K562 (cell line): Measurements from ENCODE around the gene RNH1. TPM values are rescaled to one million over a fixed set of nuclear protein-coding genes. Genes with fewer than 3 reads are reported as not detected.
A peak's percentile ranks its signal among the peaks of the same experiment; 100 is the strongest.

Experiments
- ATAC-seq: fragments of 200-7000 bp; cut with Tn5 transposase; 3 replicates; pipeline ENCODE4 v1.9.1; 2020; ENCODE audit warnings: moderate library complexity
- BruUV-seq: library from RNA; stranded (reverse); fragments of 400-500 nt; replicated peaks from 2 replicates; lab custom pipeline; 2021; lab: Mats Ljungman, UMichigan
- CTCF ChIA-PET: fragments of 300-600 bp; formaldehyde crosslinking; extraction: SDS; loops from one replicate; lab custom pipeline; 2021; ENCODE audit warnings: low intra/inter-chr PET ratio; lab: Yijun Ruan, JAX
- POLR2A ChIA-PET: fragments of 300-600, 350-650 bp; sonication (Branson Sonifier 250); formaldehyde crosslinking; extraction: SDS; loops from one replicate; lab custom pipeline; 2021; ENCODE audit warnings: antibody characterized with exemption, inconsistent platforms; lab: Yijun Ruan, JAX
- DNase-seq, 4 experiments: peaks; one replicate each; pipeline versions ENCODE4 v3.0.0 to v3.0.0-alpha.2; 2011 to 2018; ENCODE audit warnings: low spot score in 3 of 4, mixed read lengths in 3 of 4; ENCODE audit errors: extremely low read depth in 1 of 4
- FAIRE-seq: peaks from 2 replicates; lab custom pipeline; 2011; peaks lifted over from hg19 to GRCh38; lab: Jason Lieb, UNC
- H2AFZ ChIP-seq: 2 replicates; pipeline ENCODE4 v1.6.0; 2011; ENCODE audit warnings: low read depth, low read length, control low read depth, inconsistent platforms
- H3K27ac ChIP-seq: fragments of 200-600 bp; 3 replicates; pipeline ENCODE4 v1.8.0; 2011; ENCODE audit warnings: low read depth, mild to moderate bottlenecking, control low read depth, inconsistent platforms, low read length, moderate library complexity, mixed read lengths; ENCODE audit errors: extremely low read depth
- H3K27me3 ChIP-seq, 2 experiments: fragments of 300-600 bp in 1 of 2; 2 replicates in 1 of 2; 3 replicates in 1 of 2; pipeline versions ENCODE4 v1.6.0 to v1.8.0; 2011; ENCODE audit warnings: inconsistent platforms in 2 of 2, low read length in 2 of 2, mild to moderate bottlenecking in 1 of 2, mixed read lengths in 1 of 2, moderate library complexity in 1 of 2; ENCODE audit not compliant: control insufficient read depth in 2 of 2, insufficient read depth in 2 of 2
- H3K36me3 ChIP-seq: fragments of 300-600 bp; 3 replicates; pipeline ENCODE4 v1.8.0; 2011; ENCODE audit warnings: mild to moderate bottlenecking, low read length, inconsistent platforms; ENCODE audit not compliant: control insufficient read depth, insufficient read depth
- H3K4me1 ChIP-seq, 2 experiments: fragments of 200-600 bp in 1 of 2; replicated peaks in 1 of 2; 2 replicates in 1 of 2; 3 replicates in 1 of 2; pipeline versions ENCODE4 v1.5.1 to v1.8.0; 2011; ENCODE audit warnings: inconsistent platforms in 2 of 2, low read length in 2 of 2, mild to moderate bottlenecking in 1 of 2, mixed read lengths in 1 of 2, moderate library complexity in 1 of 2; ENCODE audit not compliant: control insufficient read depth in 2 of 2, insufficient read depth in 2 of 2
- H3K4me2 ChIP-seq: 2 replicates; pipeline ENCODE4 v1.6.1; 2011; ENCODE audit warnings: low read length, control low read depth, inconsistent platforms, mixed read lengths; ENCODE audit not compliant: insufficient read depth
- H3K4me3 ChIP-seq: fragments of 200-600 bp; sonication (generic), shearing (Covaris generic); 2 replicates; pipeline ENCODE4 v1.5.1; 2016; ENCODE audit warnings: control low read depth, inconsistent platforms
- H3K79me2 ChIP-seq: fragments of 200-600 bp; 3 replicates; pipeline ENCODE4 v1.8.0; 2011; ENCODE audit warnings: low read length, inconsistent platforms; ENCODE audit not compliant: control insufficient read depth, insufficient read depth
- H3K9ac ChIP-seq, 2 experiments: 2 replicates each; pipeline versions ENCODE4 v1.6.0 to v1.6.1; 2011; ENCODE audit warnings: low read depth in 2 of 2, low read length in 2 of 2, control low read depth in 1 of 2, inconsistent platforms in 1 of 2, mild to moderate bottlenecking in 1 of 2, mixed read lengths in 1 of 2; ENCODE audit not compliant: insufficient read depth in 1 of 2
- H3K9me1 ChIP-seq: one replicate; pipeline ENCODE4 v1.6.0; 2011; ENCODE audit warnings: inconsistent platforms, mild to moderate bottlenecking, low read length, moderate library complexity; ENCODE audit not compliant: control insufficient read depth, insufficient read depth
- H3K9me3 ChIP-seq: replicated peaks from 2 replicates; pipeline ENCODE4 v1.5.1; 2011; ENCODE audit warnings: low read depth, low read length, inconsistent platforms; ENCODE audit not compliant: control insufficient read depth, insufficient read depth
- H4K20me1 ChIP-seq: replicated peaks from 2 replicates; pipeline ENCODE4 v1.6.1; 2011; ENCODE audit warnings: low read length, inconsistent platforms, mixed read lengths; ENCODE audit not compliant: control insufficient read depth, insufficient read depth
- JUN ChIP-seq, 2 experiments: sonication (generic) in 1 of 2; formaldehyde crosslinking in 1 of 2; IDR thresholded peaks; 2 replicates each; pipeline versions ENCODE4 v1.6.1 to v1.8.0; 2012 to 2022; ENCODE audit warnings: borderline replicate concordance in 2 of 2, mild to moderate bottlenecking in 2 of 2, improper control_type of control experiment in 1 of 2, low read depth in 1 of 2, low read length in 1 of 2, missing genetic modification reagents in 1 of 2
- KDM5B ChIP-seq: fragments of 200-600 bp; sonication (generic); IDR thresholded peaks from 2 replicates; pipeline ENCODE4 v1.6.1; 2012; ENCODE audit warnings: low read depth, mild to moderate bottlenecking, moderate library complexity, low read length, control low read depth, inconsistent platforms; ENCODE audit not compliant: insufficient replicate concordance
- SUPT5H ChIP-seq: fragments of 450-650 bp; IDR thresholded peaks from 2 replicates; pipeline ENCODE4 v1.6.1; 2016
- ZBTB7A ChIP-seq: IDR thresholded peaks from 2 replicates; pipeline ENCODE4 v1.6.1; 2011; ENCODE audit warnings: low read depth, mild to moderate bottlenecking, low read length, moderate library complexity, borderline replicate concordance; ENCODE audit not compliant: control insufficient read depth
- ZKSCAN8 ChIP-seq: fragments of 200-800 bp; sonication (Bioruptor generic); IDR thresholded peaks from 2 replicates; pipeline ENCODE4 v1.6.1; 2016; ENCODE audit warnings: missing genetic modification characterization, missing compliant biosample characterization
- ZNF263 ChIP-seq: sonication (generic); formaldehyde crosslinking; IDR thresholded peaks from 2 replicates; pipeline ENCODE4 v1.8.0; 2022; ENCODE audit warnings: mild to moderate bottlenecking, missing genetic modification reagents, borderline replicate concordance
- WGBS: fragments of 100-300 bp; shearing (Covaris generic); methylation state at CpG from one replicate; pipeline ENCODE4 v1.1.6; 2016; ENCODE audit warnings: low coverage, mixed read lengths; ENCODE audit not compliant: insufficient coverage; ENCODE audit errors: missing lambda C conversion rate; 5-methylcytosine and 5-hydroxymethylcytosine counted together
- in situ Hi-C: fragments of 300-500 bp; cut with MboI; formaldehyde crosslinking; loops from 4 replicates; pipeline ENCODE4 v1.15.0; 2018; ENCODE audit warnings: inconsistent platforms, mixed read lengths
- intact Hi-C: fragments of 100-400 bp; cut with micrococcal nuclease; formaldehyde crosslinking; loops from 2 replicates; pipeline ENCODE4 v1.14.2; 2022
- polyA plus RNA-seq, 8 experiments: library from polyadenylated mRNA; depleted of rRNA in 4 of 8; stranded (reverse) in 5 of 8; unstranded in 3 of 8; fragments of >200 nt; fragmentation: Nextera tagmentation in 2 of 8; fragmentation: Illumina TruSeq in 1 of 8; extraction: Ambion mirVana in 2 of 8; extraction: Trizol in 1 of 8; gene quantifications; 2 replicates each; pipeline versions ENCODE4 v1.2.1 to v1.2.3, GENCODE V29; 2011 to 2014; ENCODE audit warnings: inconsistent platforms in 1 of 8, missing spikeins in 1 of 8
- total RNA-seq, 7 experiments: library from RNA; depleted of rRNA in 6 of 7; stranded (reverse); fragments of >200 nt in 6 of 7; fragmentation: Illumina TruSeq in 2 of 7; extraction: Trizol in 2 of 7; gene quantifications; 2 replicates each; pipeline versions ENCODE4 v1.2.1 to v1.2.3, GENCODE V29; 2011 to 2021; ENCODE audit warnings: low replicate concordance in 1 of 7

RNH1 gene
- total and polyA plus RNA-seq, 9 of the 15 experiments (the other 6 are each of a cell fraction or from before 2014, with no cell fraction given) = 2.5 to 160 (median 44.3) TPM

DNA sequence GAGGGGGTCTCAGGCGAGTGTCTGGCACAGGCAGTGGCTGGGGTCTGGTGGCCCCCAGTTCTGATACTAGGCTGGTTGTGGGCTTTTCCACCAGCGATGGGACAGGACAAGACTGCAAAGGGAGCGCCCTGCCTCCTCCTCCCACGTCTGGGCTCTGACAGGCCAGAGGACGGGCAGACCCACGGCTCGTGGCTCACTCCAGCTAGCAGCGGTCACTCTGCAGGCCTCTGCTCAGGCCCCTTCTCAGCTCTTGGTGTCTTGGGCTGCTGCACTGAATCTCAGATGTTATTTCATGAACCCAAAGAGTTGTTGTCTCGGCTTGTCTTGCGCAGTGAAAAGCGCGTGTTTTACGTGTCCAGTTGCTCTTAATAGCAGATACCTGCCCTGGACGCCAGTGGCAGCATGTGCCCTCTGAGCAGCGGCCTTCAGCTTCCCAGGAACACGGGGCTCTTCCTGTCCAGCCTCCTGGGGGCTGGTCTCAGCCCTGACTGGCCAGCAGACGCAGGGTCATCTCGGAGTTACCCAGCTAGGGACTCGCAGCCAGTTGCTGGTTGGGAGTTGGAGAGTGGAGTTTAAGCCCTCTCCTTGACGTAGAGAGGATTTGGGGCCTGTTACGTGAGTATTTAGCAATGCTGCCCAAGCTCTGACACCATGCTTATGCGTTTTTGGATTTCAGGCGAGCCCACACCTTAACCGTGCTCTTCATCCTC lies 47.4 kb downstream of the RNH1 start:
- TF ChIP-seq ZBTB7A (no peak), ZNF263 (CRISPR knock-in tag) (peak; percentile 12; the same call in 1 of the 2 replicates), ZKSCAN8 (no peak), SUPT5H (peak; percentile 14; the same call in 1 of the 2 replicates), KDM5B (peak; percentile 10), JUN (IDR thresholded peaks at IDR 0.05; ENCODE audit: borderline replicate concordance, low read depth, low read length) (no peak), JUN (CRISPR knock-in tag; IDR thresholded peaks at IDR 0.05; ENCODE audit: borderline replicate concordance) (0 out of 2 replicates have a peak, but pooled peaks have one; percentile 27)
- TF ChIP-seq, all 486 proteins: peak for 4
- FAIRE-seq (no peak), DNase-seq (no peak), ATAC-seq (no peak; the same call in 2 of the 3 replicates)
- no TSS peak for BruUV-seq
- Histone ChIP-seq H3K4me1 (peaks cover 28 to 61% of the 10 kb centered on the region in 2 experiments), H3K4me3 (no peak overlapping the region; the same call in 1 of the 2 replicates), H3K9me1 (no peaks in the 10 kb centered on the region), H4K20me1 (peaks cover 10% of the 10 kb centered on the region; the same call in 1 of the 2 replicates), H3K9me3 (no peaks in the 10 kb centered on the region), H3K4me2 (peak overlapping the region; percentile 74), H3K79me2 (peaks cover 73% of the 10 kb centered on the region), H3K27ac (peak overlapping the region; percentile 81), H3K36me3 (peaks cover 78% of the 10 kb centered on the region), H3K9ac (peak overlapping the region; percentile 63 to 90), H3K27me3 (no peaks in the 10 kb centered on the region), H2AFZ (no peak overlapping the region)
- POLR2A ChIA-PET = interaction anchor here (0.6 to 3.1 kb wide), 8 partner anchors 8 to 254 kb away, joined by 3 to 16 read pairs (median 4); partner anchors contain the start of genes BET1L, HRAS, RIC8A and RNH1
- intact Hi-C loops = loop anchor here (2.0 kb wide), 1 partner anchor 45 kb away; no protein-coding TSS in a partner anchor
- CTCF ChIA-PET = no interaction called here
- in situ Hi-C loops = no loop called here
- WGBS = 68% methylated on average over 24 of the region's 24 CpGs
